Cardiac muscle cell (in vitro differentiated cells and primary cell): ENCODE results near the gene MED8. TPM values are rescaled to one million over a fixed set of nuclear protein-coding genes. Genes with fewer than 3 reads are reported as not detected.
A peak's percentile ranks its signal among the peaks of the same experiment; 100 is the strongest.

Experiments
- DNase-seq, 2 donors: peaks; one replicate each; pipeline versions ENCODE4 v3.0.0 to v3.0.0-alpha.2; 2010 to 2017; ENCODE audit warnings: low read depth in 1 of 2, low spot score in 1 of 2
- H3K27ac ChIP-seq: fragments of 200-600 bp; sonication (generic); 2 replicates; pipeline ENCODE4 v1.5.1; 2016
- H3K27me3 ChIP-seq: fragments of 200-600 bp; sonication (generic); 2 replicates; pipeline ENCODE4 v1.6.0; 2016; ENCODE audit warnings: control low read depth
- H3K36me3 ChIP-seq: fragments of 200-600 bp; sonication (generic); 2 replicates; pipeline ENCODE4 v1.5.1; 2016; ENCODE audit warnings: control low read depth
- H3K4me1 ChIP-seq: fragments of 200-600 bp; sonication (generic); 2 replicates; pipeline ENCODE4 v1.8.1; 2017; ENCODE audit warnings: low read depth, mild to moderate bottlenecking, mixed run types
- H3K4me3 ChIP-seq: fragments of 200-600 bp; sonication (generic); 2 replicates; pipeline ENCODE4 v1.5.1; 2016; ENCODE audit warnings: mild to moderate bottlenecking
- H3K9me3 ChIP-seq: fragments of 200-600 bp; sonication (generic); 2 replicates; pipeline ENCODE4 v1.5.1; 2017; ENCODE audit warnings: low read depth, mild to moderate bottlenecking, control low read depth
- CTCF ChIP-seq: IDR thresholded peaks from 2 replicates; pipeline ENCODE4 v1.5.1; 2012; ENCODE audit warnings: low read depth, mild to moderate bottlenecking, low read length
- polyA plus RNA-seq: library from polyadenylated mRNA; unstranded; fragments of >200 nt; fragmentation: Nextera tagmentation; extraction: Ambion mirVana; gene quantifications from 2 replicates; pipeline ENCODE4 v1.2.1, GENCODE V29; 2016
- total RNA-seq: library from RNA; depleted of rRNA; stranded (reverse); fragments of >200 nt; gene quantifications from 2 replicates; pipeline ENCODE4 v1.2.3, GENCODE V29; 2016

The MED8 gene
- total and polyA plus RNA-seq, 2 experiments from 2014 or later = 25.5 to 38.8 TPM

GRCh38 chr1:43363935-43364525 is 25.6 kb downstream of the MED8 start:
- DNase-seq = no peak
- Histone ChIP-seq H3K27ac (peak overlapping the region; percentile 36), H3K4me1 (peaks cover 26% of the 10 kb centered on the region), H3K36me3 (peaks cover 46% of the 10 kb centered on the region), H3K27me3 (no peaks in the 10 kb centered on the region), H3K9me3 (no peaks in the 10 kb centered on the region), H3K4me3 (no peak overlapping the region)
- TF ChIP-seq CTCF = no peak

- Histone ChIP-seq H3K4me1 (peaks cover 19% of the 10 kb centered on the region), H3K27me3 (no peaks in the 10 kb centered on the region), H3K36me3 (peaks cover 46% of the 10 kb centered on the region), H3K9me3 (no peaks in the 10 kb centered on the region), H3K4me3 (no peak overlapping the region), H3K27ac (peak overlapping the region; percentile 36)
- DNase-seq = no peak
- no peak for TF ChIP-seq CTCF
Observed at GRCh38 chr1:43363283-43363934, 26.2 kb downstream of the MED8 start.

- Histone ChIP-seq H3K27ac (no peak overlapping the region), H3K27me3 (no peaks in the 10 kb centered on the region), H3K9me3 (no peaks in the 10 kb centered on the region), H3K4me3 (peak overlapping the region; percentile 66), H3K36me3 (peaks cover 46% of the 10 kb centered on the region), H3K4me1 (peaks cover 4% of the 10 kb centered on the region)
- no peak for DNase-seq
- no peak for TF ChIP-seq CTCF
Observed at GRCh38 chr1:43360616-43361015, 29.0 kb downstream of the MED8 start.

- no peak overlapping the region for H3K27ac ChIP-seq
- no peak for DNase-seq
- H3K36me3 ChIP-seq = peaks cover 41% of the 10 kb centered on the region
Observed at GRCh38 chr1:43359696-43360095, 29.9 kb downstream of the MED8 start.

More at GRCh38 chr1:43359696-43360095, 29.9 kb downstream of the MED8 start:
- Histone ChIP-seq H3K9me3 (no peaks in the 10 kb centered on the region), H3K27me3 (no peaks in the 10 kb centered on the region), H3K4me3 (peak overlapping the region; percentile 66), H3K4me1 (peaks cover 4% of the 10 kb centered on the region)
- TF ChIP-seq CTCF = no peak
